GM19452 (cell line): ENCODE measurements around the gene LDLRAD4.
"Not testable (repeated sequence)": the region's sequence is repeated elsewhere in the genome, so short reads cannot be mapped to it uniquely, and the experiment has no call there.

Source experiments
- ATAC-seq: cut with Tn5 transposase; IDR thresholded peaks from one replicate; pipeline ENCODE4 v1.9.1; 2021; ENCODE audit not compliant: unreplicated experiment

The LDLRAD4 gene

DNA sequence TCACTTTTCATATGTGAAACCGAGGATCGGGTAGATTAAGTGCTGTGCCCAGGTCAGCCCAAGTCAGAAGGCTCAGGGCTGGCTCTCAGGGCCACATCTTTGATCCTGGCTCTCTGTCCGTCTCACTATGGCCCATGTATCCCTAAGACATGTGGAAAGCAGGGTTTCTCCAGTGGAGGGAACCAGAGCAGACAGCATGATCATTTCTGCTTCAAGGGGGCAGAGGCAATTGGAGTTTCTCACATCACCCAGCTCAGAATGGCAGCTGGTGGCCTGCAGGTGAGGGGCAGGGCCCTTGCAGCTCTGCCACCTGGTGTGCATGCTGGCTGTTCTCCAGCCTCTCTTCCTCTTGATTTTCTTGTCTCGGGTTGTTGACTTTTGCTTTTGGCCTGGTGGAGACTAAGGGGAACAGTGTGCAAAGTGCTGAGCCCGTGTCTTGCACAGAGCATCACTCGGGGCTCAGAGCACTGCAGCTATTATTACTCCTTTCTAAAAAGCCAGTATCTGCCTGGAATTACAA is 27.0 kb downstream of the LDLRAD4 start:
- ATAC-seq, result no peak

DNA sequence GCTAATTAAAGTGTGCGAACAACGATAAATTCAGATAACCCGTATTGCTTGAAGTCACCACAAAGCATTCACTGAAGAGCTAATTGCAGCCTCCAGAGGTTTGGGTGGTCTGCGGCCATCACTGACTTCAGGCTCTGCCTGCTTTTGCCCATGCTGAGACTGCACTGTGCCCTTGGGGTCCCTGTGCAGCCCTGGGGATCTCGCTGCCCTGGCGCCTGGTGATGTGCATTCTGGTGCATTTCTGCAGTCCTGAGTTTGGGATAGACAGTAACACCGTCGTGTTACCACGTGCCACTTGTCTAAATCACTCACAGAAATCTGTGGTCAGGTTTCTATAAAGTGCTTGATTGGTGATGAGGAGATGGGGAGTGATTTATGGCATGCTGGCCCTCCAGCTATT is 27.6 kb downstream of the LDLRAD4 start:
- ATAC-seq, result no peak

DNA sequence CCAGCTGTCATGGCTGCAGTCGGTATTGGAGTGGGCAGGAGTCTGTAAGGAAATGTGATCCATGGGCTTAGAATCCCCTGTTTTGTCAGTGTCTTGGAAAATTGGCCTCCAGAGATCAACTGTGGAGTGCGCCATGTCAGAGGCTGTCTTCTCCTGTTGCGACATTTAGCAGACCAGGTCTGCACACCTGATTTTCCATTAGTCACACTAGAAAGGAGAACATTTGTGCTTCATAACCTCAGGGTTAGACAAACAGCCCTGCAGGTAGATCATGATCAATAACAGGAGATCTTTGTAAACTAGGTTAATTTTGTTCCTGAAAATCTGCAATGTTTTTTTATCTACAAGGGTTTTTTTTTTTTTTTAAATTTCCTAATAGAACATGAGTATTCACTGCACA is 28.0 kb downstream of the LDLRAD4 start:
- ATAC-seq, result no peak

DNA sequence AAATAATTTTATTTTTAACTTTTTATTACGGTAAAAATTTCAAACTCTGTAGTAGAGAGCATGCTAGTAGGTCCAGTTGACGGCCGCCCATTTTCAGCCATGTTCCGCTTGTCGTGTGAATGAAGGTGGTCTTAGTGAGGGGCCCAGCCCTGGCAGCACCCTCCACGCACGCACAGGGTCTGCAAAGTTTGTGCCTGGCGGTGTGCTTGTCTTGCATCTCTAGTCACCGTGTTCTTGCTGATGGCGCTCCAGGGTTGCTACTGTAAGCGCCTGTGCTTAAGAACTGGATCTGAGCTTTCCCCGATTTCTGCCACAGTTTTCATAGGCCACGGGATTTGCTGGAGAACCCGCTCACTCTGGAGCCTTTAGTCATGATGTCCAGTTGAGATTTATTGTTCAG is 28.9 kb downstream of the LDLRAD4 start:
- no peak for ATAC-seq

DNA sequence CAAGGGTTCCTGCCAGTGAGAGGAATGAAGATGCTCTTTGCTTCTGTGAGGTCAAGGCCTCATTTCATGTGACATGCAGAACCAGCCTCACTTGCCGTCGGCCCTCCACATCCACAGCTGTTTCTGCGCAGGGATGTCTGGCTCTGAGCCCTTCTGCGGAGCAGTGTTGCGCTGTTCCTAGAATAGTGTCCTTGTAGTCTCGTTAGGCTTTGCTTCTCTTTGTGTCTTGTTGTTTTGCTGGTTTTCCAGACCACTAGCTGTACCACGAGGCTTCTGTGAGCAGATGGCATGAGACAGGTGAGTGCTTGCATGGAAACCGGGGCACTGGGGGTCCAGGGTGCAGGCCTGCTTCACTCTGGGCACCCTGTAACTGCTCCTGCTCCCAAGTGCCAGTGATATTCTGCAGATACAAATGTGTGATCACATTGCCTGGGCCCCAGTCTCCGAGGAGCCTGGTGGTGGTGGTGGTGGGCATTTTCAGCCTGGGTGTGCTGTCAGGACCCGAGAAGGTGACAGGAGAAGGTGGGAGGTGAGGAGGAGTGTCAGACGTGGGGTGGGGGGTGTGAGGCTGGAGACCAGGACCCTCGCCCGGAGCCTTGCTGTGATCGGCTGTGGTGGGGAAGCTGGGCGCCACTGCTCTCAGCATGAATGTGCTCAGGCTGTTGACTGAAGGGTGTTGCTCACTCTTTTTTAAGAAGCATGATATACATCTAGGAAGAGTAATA is 34.3 kb downstream of the LDLRAD4 start:
- no peak for ATAC-seq

DNA sequence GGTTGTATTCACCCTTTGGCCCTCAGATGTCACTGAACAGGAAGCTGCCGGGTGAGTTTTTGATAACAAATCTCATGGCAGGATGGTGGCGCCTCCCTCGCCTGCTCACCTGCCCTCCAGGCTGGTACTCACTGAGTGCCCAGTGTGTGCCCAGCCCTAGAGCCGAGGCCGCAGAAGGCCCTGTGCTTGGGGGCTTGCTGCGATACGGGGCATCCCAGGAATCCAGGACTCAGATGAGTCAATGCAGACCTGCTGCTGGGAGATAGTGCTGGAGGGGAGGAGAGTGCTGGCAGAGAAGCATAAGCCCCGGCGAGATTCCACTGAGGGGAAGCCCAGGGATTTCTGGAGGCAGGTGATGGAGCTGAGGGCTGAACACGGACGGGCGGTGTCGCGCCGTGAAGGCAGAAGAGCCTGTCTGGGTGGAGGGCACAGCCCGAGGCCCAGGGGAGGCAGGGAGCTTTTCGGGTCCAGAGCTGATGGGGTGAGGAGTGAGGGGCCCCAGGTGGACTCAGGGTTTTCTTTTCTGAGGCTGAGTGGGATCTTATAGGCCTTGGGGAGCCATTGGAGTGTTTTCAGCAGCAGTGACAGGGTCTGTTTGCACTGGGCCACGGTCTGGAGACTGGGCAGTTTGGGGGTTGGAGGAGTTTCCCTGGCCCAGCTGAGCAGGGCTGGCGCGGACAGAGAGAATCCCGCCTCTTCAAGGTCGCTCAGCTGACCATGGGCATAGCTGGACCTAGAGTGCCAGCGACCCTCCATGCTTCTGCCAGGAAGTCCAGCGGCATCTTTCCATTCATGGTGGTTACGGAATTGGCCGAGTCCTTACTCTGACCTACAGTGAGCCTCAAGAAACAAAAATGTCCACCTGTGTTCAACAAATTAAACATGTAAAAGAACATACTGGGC is 35.5 kb downstream of the LDLRAD4 start:
- ATAC-seq, result no peak

DNA sequence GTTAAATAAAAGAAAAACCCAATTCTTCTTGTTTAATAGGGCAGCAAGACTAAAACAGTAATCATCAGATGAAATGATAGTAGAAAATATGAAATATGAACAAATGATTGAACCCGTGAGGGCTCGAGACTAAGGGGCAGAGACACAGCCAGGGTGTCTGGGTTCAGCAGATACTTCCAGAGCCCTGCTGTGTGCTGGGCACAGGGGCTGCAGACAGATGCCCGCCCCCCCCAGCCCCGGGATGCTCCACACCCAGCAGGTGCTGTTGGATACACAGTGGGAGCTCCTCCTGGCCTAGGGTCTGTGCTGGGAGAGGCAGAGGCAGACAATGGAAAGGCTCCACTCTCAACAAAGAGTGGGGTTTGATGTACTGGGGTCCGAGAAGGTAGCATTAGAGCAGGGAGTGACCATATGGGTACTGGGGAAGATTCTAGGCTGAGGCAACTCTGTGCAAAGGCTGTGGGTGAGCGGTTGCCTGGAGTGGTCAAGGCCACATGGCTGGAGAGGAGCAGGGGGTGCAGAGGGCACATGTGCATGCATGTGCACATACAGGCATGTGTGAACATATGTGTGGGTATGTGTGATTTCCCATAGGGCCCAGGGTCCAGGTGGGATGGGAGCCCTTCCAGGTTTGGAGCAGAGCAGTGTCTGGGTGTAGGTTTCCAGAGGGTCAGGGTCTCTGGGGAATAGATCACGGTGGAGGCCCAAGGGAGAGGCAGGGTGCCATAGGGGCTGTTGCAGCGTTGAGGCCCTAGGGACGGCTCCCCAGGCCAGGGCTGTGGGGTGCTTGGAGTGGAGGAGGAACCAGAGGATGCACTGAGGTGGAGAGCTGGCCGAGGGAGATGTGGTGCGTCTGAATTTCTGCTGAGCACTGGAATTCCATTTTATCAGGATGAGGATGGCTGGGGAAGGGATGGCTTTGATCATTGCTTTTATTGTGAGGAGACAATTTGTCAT is 36.7 kb downstream of the LDLRAD4 start:
- no peak for ATAC-seq

DNA sequence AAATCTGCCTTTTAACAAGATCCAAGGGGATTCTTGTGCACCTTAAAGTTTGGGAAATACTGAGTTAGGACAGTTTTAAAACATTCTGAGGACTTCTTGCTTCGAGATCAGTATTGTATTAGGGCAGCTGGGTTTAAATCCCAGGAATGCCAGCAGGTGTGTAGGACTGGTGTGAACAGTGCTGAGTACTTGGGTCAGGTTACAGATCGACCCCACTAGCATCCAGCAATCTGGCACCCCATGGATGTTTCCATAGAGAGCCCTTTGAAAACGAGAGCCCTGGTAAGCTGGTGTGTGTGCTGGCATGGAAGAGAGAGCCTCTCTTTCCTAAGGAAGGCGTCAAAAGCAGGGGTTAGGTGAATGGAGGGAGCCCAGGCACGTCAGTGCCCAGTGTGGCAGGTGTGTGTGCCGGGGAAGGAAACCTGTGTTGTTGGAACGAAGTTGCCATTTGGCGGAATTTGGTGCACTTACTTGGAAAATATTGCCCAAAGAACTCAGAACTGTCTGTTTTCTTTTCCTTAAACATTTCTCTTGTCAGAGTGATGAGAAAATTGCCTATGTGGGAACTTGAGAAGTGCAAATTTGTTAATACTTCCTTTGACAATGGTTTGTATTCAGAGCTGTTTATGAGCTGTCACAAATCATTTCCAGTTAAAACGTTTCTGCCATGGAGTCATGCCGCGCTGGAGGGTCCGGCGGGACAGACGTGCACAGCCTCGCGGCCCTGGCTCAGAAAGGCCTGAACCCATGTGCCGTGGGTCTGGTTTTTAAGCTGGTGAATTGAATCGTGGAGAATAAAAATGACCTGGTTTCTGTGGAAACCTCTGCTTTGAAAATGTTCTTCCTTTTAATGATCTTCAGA is 38.1 kb downstream of the LDLRAD4 start:
- no peak for ATAC-seq

DNA sequence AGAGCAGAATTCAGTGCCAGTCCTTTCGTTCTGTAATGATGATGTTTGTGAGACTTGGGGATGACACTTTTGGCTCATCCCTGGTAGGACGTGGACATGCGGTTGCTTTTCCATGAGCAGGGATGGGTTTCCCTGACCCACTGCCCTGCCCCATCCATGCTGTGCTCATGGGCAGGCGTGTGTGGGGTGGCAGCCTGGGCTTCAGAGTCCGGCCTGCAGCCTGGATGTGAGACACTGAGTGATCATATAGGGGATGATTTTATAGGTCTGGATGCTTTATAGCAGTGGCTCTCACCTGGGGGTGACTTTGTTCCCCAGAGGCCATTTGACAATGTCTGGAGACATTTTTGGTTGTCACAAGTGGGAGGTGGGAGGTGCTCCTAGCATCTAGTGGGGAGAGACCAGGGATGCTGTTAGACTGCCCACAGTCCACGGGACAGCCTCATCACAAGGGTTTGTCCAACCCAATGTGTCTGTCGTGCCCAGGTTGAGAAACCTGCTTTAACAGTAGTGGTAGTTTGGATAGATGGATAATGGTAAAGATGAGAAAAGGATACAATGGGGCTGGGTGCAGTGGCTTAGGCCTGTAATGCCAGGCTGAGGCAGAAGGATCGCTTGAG is 38.9 kb downstream of the LDLRAD4 start:
- ATAC-seq, result no peak

DNA sequence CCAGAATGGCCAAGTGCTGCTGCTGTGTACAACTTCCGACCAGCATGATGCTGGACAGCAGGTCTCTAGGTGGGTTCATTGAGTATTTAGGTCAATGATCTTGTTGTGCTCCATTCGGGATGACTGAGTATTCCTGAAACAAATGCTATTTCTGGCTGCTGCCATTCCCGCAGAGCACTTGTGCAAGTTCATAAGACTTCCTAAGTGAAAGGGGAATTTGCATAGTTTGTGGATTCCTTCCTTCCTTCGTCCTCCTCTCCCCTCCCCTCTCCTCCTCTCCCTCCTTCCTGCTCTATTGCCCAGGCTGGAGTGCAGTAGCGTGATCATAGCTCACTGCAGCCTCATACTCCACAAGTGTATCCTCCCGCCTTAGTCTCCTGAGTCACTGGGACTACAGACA is 40.4 kb downstream of the LDLRAD4 start:
- no peak for ATAC-seq

DNA sequence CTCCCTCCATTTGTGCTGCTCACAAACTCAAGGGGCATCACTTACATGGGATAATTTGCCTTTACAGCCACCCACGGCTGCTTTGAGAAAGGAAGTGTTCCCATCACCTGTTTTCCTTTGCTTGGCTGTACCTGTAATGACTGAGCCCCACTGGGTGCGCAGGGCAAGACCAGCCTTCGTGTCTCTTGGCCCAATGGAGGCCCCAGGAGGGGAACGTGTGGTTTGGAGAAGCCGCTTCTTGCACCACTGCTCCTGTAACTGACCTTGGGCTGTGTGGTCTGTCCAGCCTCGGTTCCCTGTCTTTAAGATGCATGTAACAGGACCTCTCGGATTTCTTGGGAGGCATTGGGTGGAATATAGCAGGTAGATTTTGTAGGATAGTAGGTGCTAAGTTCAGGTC is 41.1 kb downstream of the LDLRAD4 start:
- no peak for ATAC-seq

DNA sequence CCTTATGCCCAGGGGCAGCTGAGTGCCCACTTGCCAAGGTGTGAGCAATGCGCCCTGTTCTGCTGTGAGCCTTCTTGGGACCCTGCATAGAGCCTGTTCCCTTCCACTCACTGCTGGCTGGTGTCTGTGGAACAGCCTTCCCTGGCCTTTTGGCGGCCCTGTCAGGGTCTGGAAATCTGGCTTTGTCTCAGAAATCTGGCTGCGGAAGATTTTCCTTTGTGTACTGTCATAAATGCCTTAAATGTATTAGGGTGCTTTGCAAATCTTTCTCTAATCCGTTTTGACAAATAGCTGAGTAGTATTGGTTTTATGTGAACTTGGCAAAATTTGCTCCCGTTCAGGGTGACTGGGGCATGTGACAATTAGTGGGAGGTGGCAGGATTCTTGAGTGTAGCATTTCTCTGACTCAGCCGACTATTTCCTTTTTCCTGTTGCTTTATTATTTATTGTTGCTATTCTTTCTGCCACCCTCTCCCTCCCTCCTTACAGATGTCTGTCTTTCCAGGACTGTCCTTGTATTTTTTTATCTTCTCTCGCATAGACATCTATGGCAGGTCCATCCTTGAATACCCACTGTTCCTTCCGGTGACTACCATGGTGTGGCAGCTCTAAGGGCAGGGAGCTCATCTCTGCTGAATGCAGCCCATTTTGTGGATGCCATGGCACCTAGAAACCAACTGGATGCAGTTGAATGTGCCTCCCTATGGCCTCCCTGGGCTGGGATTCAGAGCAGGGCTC is 41.8 kb downstream of the LDLRAD4 start:
- no peak for ATAC-seq

DNA sequence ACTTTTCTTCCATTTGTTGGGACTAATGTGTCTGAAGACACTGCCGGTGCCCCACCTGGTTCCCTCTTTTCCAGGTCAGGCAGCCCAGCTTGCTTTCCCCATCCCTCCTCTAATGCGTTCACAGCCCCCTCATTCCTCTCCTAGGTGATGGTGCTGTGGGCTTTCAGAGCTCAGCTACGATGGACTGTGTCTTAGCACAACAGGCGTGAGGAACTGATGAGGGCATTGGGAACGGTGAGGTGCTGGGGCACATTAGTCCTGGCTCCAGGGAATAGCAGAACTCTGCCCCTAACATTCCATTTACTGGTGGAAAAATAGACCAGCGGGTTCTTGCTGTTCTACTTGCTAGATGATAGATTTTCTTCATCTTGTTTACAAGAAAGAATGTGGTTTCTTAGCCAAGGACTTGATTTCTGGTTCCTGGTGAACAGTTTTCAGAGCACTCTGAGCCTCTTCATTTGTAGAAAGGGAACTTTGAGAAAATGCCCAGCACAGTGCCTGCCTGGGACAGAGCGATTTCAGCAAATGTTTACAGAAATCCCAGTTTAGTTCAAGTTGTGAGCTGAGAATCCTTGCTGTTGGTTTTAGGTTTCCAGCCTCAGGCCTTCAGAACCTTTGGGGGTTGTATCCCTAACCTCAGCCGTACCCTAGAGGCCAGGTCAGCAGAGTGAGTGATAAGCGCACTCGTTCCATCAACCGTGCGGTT is 42.5 kb downstream of the LDLRAD4 start:
- ATAC-seq, result no peak

DNA sequence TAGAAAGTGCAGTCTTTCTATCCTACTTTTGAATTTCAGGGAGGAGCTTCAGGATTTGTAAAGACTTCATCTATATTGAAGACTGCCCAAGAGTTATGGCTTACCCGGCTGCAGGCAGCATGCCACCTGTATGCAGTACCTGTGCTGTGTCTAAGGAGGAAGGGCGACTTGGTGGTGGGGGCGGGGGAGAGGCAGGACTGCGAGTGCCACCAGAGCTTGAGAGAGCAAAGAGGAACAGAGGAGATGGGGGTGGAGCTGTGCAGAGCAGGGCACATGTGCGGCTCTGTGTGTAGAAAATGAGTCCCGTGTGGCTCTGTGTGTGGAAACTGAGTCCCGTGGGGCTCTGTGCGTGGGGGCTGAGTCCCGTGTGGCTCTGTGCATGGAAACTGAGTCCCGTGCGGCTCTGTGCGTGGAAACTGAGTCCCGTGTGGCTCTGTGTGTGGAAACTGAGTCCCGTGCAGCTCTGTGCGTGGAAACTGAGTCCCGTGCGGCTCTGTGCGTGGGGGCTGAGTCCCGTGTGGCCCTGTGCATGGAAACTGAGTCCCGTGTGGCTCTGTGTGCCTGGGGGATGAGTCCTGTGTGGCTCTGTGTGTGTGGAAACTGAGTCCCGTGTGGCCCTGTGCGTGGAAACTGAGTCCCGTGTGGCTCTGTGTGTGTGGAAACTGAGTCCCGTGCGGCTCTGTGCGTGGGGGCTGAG is 43.2 kb downstream of the LDLRAD4 start:
- ATAC-seq, result no peak

DNA sequence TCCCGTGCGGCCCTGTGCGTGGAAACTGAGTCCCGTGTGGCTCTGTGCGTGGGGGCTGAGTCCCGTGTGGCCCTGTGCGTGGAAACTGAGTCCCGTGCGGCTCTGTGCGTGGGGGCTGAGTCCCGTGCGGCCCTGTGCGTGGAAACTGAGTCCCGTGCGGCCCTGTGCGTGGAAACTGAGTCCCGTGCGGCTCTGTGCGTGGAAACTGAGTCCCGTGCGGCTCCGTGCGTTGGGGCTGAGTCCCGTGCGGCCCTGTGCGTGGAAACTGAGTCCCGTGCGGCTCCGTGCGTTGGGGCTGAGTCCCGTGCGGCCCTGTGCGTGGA is 43.8 kb downstream of the LDLRAD4 start:
- not testable (repeated sequence) for ATAC-seq

DNA sequence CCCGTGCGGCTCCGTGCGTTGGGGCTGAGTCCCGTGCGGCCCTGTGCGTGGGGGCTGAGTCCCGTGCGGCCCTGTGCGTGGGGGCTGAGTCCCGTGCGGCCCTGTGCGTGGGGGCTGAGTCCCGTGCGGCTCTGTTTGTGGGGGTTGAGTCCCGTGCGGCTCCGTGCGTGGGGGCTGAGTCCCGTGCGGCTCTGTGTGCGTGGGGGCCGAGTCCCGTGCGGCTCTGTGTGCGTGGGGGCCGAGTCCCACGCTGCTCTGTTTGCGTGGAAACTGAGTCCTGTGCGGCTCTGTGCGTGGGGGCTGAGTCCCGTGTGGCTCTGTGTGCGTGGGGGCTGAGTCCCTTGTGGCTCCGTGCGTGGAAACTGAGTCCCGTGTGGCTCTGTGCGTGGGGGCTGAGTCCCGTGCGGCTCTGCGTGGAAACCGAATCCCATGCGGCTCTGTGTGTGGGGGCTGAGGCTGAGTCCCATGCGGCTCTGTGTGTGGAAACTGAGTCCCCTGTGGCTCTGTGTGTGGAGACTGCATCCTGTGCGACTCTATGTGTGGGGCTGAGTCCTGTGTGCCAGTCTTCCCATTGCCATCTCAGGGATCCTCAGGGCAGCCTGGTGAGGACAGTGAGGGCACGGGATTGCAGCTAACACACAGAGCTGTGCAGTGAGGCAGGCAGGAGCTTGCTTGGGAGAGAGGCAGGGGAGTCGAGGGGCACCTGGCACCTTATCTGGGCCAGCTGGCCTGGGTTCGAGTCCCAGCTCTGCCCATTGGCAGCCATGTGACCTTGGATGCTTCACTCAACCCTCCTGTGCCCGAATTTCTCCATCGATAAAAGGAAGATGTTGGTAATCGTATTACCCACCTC is 44.5 kb downstream of the LDLRAD4 start:
- ATAC-seq, result no peak
